CD4-positive, alpha-beta T cell treated with Interleukin-21 for 1 hour (primary cell): ENCODE data around the gene TUBGCP2.
"Not testable (repeated sequence)": the region's sequence is repeated elsewhere in the genome, so short reads cannot be mapped to it uniquely, and the experiment has no call there.

Source experiments
- DNase-seq: peaks from one replicate; pipeline ENCODE4 v3.0.0-alpha.2; 2020

Gene TUBGCP2

GRCh38 chr10:133324198-133324792 is 15.6 kb upstream of the TUBGCP2 start:
- DNase-seq, result peak; percentile 80

DNA sequence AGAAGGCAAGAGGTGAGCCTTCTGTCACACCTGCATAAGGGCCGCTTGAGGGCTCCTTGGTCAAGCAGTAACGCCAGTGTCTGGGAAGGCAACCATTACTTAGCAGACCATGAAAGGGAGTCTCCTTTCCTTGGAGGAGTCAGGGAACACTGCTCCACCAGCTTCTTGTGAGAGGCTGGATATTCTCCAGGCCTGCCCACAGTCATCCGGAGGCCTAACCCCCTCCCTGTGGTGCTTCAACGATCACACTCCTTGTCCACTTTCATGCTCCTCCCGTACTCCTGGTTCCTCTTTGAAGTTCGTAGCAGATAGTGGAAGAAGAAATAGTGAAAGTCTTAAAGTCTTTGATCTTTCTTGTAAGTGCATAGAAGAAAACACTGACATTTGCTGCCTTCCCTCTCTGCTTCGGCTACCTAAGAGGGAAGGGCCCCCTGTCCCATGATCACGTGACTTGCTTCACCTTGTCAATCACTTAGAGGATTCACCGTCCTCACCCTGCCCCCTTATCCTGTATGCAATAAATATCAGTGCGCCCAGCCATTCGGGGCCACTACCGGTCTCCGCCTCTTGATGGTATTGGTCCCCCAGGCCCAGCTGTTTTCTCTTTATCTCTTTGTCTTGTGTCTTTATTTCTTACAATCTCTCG is 13.5 kb upstream of the TUBGCP2 start:
- DNase-seq, result not testable (repeated sequence)

- DNase-seq, result not testable (repeated sequence)
Measured at GRCh38 chr10:133320852-133321422, 12.3 kb upstream of the TUBGCP2 start.

GRCh38 chr10:133318494-133319127 is 9.9 kb upstream of the TUBGCP2 start:
- DNase-seq, result peak; percentile 77

GRCh38 chr10:133316732-133317131 is 8.1 kb upstream of the TUBGCP2 start:
- no peak for DNase-seq

DNA sequence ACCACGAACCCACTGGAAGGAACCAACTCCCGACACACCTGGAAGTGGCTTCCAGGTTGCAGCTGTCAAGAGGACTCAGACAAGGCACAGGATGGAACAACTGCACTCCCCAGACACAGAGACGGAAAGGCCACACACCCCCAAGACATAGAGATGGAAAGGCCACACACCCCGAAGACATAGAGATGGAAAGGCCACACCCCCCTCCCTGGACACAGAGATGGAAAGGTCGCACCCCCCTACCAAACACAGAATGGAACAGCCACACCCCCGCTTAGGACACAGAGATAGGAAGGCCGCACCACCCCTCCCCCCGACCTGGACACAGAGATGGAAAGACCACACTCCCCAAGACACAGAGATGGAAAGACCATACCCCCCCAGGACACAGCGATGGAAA is 7.6 kb upstream of the TUBGCP2 start:
- no peak for DNase-seq

GRCh38 chr10:133315847-133316246 is 7.2 kb upstream of the TUBGCP2 start:
- no peak for DNase-seq

DNA sequence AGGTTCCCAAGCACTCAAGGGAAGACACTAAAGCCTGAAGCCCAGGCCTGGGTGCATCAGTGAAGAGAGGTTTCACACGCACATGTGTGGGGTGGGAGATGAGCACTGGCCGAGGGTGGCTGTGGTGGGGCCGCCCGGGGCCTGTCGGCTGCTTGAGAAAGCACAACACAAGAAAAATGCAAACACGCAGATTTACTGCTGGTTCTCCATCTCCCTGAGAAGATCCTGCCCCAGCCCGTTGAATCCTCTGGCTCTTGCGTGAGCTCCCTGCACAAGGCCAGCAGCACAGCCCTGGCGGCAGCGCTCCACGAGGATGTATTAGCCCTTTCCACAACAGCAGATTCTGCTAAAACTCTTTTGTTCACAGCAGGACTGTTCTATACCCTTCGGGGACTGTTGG is 6.2 kb upstream of the TUBGCP2 start:
- DNase-seq, result no peak

DNA sequence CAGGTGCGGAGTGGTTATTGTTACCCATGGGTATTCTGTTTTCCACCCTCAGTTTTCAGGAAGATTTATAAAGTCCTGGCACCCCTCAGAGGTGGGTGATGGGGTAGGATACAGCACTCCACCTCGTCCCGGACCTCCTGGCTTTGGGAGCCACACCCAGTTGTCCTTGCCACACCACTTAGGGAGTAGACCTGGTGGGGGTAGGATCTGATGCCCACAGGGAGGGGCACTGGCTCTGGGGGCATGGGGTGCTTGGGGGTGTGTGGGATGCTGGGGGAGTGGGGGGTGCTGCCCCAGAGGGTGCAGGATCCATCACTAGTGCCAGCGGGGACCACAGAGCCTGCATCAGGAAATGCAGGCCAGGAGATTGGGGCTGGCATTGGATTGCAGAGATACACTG is 4.5 kb upstream of the TUBGCP2 start:
- DNase-seq, result no peak

DNA sequence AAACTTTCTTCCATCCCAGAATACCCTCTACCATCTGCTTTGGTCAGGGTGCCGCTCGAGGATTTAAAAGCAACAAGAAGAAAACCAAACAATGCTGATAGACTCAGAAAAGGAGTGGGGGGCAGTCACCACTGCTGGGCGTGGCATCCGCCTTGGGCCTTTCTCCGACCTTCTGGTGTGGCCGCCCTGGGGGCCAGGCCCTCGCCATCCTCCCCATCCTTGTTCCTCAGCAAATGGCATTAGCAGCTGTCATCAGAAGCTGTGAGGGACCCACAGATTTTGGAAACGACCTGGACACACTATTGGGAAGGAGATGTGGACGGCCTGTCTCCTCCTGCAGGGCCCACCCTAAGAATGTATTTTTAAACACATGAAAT is 4.1 kb upstream of the TUBGCP2 start:
- no peak for DNase-seq

DNA sequence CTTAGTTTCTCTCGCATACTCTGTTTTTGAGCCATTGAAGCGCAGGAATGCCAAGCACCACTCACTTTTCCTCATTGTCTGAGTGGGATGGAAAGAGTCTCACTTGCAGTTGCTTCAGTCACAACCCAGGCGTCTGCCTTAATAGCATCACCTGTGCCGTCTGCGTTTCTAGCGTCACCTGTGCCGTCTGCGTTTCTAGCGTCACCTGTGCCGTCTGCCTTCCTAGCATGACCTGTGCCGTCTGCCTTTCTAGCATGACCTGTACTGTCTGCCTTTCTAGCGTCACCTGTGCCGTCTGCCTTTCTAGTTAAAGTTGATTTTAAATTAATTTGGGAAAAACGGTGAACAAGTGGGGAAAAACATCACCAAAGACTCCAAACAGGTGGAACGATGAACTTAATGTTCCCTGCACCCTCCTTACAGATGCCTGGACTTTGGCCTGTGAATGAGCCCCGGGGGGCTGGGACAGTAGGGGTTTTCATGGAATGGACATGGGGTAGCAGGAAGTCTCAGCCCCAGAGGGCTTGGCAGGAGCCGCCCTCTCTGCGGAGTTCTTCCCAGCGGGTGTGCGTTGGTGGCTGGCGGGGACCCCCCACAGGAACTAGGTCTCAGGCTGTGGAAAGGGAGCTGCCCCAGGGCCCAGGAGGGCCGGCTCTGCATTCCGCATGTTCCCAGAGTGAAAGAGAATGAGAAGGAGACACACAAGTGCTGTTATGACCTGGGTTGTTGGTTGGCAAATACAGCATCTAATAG is 3.5 kb upstream of the TUBGCP2 start:
- DNase-seq, result no peak

- DNase-seq, result no peak
Measured at GRCh38 chr10:133311570-133311969, 2.9 kb upstream of the TUBGCP2 start.

DNA sequence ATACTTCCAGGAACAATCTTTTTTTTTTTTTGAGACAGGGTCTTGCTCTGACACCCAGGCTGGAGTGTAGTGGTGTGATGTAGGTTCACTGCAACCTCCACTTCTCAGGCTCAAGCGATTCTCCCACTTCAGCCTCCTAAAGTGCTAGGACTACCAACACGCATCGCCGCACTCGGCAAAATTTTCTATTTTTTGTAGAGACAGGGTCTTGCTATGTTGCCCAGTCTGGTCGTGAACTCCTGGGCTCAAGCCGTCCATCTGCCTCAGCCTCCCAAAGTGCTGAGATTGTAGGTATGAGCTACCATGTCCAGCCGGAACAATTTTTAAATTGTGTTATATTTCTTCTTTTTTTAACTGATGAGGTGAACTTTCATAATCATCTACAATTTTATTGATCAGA is 2.1 kb upstream of the TUBGCP2 start:
- no peak for DNase-seq

DNA sequence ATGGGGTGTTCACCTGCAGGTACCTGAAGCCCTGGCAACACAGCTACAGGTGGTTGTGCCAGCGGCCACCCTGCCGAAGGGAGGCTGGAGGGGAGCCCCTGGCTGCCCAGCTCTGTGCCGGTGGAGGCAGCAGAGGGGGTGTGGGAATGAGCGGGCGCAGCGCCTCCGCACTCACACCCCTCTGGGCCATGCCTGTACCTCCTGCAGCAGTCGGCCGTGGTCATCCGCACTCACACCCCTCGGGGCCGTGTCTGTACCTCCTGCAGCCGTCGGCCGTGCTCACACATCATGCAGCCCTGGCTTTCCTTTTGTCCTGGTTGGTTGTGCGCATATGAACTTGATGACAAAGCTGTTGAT is 1.7 kb upstream of the TUBGCP2 start:
- DNase-seq, result no peak

- DNase-seq, result no peak
Measured at GRCh38 chr10:133309720-133310398, 1.2 kb upstream of the TUBGCP2 start.

DNA sequence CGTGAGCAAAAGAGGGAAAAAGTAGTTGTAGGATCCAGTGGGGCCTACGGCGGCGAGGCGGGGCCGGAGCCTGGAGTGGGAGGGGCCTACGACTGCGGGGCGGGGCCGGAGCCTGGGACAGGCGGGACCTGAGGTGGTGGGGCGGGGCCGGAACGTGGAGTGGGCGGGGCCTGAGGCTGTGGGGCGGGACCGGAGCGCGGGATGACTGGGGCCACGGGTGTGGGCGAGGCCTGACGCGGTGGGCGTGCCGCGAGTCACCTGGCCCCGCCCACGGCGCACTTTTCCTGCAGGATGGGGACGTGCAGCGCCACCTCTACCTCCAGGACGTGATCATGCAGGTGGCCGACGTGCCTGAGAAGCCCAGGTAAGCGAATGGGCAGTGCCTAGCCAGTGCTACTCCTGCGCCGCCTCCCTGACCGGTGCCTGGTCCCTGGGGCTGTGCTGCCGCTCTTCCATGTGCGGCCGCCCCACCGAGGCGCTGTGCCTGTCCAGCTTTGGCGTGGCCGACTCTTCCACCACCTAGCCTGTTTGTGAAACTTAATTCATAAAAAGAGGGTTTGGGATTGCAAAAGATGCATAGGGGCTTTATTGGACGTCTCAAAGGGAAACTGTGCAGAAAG is 538 bp upstream of the TUBGCP2 start:
- peak; percentile 92 for DNase-seq

DNA sequence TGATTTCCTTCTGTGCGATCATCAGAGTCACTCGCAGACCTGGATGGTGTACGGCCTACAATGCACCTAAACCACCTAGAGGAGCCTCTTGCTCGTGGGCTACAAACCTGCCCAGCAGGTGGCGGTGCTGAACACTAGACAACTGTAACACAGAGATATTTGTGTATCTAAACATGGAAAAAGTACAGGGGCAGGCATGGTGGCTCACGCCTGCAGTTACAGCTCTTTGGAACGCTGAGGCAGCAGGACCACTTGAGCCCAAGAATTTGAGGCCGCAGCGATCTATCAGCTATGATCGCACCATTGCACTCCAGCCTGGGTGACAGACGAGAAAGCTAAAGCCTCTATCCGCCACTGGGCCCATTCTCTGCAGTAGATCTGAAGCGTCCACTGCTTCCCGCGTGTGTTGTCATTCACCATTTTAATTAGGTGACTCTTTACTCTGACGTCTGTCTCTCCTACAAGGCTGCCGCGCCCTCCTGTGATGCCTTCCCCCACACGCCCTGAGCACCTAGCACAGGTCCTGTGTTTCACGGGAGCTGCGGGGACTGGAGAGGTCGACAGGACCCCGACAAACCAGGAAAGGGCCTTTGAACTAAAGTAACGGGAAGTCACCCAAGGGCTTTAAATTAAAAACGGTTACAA is 774 bp downstream of the TUBGCP2 start:
- DNase-seq, result peak; percentile 92

DNA sequence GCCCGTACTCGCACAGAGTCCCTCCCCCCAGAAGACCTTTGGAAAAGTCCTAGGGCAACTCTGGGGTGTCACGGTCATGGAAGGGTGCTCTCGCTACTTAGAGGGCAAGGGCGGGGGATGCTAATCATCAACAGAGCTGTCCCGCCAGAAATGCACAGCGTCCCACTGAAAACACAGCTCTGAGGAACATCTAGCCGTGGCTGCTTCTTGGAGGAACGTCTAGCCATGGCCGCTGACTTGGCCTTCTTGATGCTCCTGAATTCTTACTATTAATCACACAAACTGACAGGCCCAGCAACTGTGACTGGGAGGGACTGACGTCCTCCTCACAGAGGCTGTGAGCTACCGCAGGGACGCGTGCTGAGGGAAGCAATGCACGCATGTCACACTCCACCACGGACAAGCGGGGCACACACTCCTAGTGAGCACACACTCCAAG is 1.7 kb downstream of the TUBGCP2 start:
- no peak for DNase-seq

DNA sequence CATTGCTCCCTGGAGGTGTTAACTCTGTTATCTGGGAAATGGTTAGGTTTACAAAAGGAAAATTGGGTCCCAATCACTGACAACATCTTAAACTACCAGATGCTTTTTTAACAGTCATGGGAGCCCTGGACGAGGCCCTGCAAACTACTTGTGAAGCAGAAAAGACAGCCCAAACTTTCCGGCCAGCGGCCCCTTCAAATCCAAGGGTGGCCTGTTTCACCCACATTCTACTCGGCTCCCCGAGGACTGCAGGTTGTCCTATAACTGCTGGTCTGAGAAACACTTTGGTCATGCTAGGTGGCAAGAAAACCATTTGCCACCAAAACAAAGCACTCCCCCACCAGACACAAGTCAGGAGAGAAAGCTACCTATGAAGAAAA is 2.6 kb downstream of the TUBGCP2 start:
- DNase-seq, result no peak

DNA sequence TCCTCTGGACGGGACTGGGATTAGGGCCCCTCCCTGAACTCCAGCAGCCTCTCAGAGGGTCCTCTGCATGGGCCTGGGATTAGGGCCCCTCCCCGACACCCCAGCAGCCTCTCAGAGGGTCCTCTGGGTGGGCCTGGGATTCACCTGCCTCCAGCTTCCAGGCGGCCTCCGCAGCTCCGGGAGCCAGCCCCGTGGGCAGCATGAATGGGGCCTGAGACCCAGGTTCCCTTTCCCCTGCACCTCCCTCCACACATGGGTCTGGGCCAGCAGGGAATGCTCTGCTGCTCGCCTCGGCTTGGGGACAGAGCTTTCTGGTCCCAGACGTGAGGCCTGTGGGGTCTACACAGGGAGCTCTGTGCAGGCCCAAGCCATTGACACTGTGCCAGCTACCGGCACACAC is 5.5 kb downstream of the TUBGCP2 start:
- no peak for DNase-seq

GRCh38 chr10:133302230-133302629 is 6.4 kb downstream of the TUBGCP2 start:
- DNase-seq, result no peak

DNA sequence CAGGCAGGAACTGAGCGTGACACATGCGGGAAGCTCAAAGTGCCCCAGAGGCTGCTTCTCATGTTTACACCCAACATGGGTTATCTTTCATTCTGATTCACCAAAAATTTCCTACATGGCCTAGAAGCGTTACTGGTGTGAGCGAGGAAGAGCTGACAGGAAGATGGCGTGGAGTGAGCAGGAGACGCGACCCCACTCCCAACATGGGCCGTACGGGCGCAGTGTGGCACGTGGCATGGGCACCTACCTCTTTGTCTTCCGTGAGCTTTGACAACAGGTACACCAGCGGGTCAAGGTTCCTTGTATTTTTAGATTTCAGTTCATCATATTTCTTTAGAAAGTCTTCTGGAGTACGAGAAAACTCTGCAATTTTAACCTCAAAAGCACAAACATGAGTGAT is 8.9 kb downstream of the TUBGCP2 start:
- DNase-seq, result no peak
